NCI-H2196 (cell line): ENCODE results near the gene ILDR1.

Experiments used
- DNase-seq: peaks from one replicate; lab custom pipeline; 2025; ENCODE audit not compliant: unreplicated experiment; lab: John Stamatoyannopoulos, UW

Gene ILDR1

DNA sequence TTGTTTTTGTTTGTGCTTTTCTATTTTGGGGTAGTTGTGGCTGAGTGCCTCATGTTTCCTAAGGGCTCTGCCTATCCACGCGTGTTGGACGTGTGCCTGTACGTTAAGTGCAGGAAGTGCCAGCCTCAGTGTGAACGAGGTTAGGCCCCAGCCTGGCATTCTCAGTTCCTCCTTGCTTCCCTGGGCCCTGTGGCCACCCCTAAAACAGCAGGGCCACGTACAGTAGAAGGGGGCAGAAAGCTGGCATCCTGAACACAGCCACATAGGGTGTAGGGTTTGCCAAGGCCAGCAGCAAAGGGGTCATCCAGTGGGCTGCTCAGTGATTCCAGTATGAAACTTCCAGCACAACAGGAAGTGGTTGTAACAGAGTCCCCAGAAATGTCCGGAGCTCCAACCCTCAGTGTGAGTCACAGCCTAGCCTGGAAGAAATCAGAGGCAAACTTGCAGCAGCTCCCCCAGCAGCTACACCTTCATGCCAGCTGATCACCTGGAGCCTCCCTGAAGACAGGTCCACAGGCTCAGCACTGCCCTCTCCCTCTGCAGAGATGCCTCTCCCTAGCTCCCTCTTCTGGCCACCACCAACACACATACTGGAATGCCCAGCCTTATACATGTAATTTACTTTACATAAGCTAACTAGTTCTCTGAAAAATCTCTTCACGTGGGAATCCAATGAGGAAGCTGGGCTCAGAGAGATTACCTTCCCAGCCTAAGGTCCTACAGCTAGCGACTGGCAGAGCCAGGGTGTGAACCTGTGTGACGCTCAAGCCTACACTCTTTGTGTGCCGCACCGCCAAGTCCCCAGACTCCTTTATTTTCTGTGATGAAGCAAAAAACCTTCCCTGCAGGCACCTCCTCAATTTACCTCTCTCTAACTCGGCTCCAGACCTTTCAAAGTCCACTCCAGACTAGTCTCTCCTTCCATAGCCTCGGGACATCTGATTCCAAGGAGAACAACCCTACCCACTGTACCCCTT is 26.6 kb downstream of the ILDR1 start:
- DNase-seq: peak; percentile 52

DNA sequence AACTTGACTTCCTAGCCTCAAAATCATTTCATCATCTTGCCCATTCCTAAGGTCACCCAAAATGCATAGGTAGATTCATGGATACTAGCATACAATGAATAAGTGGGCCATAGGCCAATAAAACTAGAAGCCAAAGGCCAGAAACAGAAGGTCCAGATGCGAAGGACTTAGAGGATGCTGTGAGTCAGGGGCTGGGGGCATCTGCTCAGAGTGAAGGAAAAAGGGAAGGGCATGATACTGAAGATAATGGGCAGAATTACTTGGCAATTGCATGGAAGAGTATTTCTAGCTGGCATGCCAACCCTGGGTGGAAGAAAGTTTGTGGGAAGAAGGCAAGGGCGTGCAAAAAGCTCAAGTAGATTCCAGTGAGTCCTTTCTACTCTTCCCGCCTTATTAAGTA is 27.5 kb downstream of the ILDR1 start:
- no peak for DNase-seq

DNA sequence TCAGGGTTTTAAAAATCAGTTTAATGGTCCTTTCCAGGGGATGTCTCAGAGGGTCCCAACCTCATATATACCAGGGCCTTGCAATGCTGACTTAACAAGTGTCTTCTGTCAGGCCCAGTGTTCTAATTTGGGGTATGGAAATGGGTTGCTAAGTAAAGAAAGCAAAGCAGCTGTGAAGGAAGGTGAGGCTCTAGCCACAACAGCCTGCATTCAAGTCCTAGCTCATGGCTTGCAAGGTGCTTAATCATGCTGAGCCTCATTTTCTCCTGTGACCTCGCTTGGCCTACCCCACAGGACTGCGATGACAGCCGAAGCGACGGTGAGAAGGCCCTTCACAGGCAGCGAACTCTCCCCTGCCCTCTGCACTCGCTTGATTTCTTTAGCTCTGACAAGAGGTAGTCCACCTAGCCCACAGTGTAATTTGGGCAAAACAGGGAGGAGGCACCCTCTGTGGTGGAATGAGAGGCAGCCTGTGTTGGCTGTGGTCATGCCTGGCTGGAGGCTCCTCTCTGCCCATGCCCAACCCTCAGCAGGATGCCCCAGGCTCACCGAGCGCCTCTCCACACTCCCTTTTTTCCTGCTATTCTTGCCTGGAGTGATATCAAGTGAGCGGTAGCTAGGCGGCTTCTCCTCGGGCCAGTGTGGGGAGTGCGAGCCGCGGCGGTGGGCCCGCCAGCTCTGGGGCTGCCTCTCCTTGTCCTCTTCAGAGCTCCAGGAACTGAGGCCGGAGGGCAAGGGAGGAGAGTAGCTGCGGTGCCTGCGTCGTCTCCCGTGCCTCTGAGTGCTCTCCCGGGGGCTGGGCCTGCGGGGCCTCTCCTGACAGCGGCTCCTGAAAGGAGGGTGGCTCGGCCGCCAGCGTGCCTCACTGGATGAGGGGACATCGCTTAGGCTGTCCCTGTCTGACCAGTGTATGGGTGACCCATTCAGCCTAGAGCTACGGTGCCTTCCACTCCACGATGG is 29.2 kb downstream of the ILDR1 start:
- DNase-seq: no peak

DNA sequence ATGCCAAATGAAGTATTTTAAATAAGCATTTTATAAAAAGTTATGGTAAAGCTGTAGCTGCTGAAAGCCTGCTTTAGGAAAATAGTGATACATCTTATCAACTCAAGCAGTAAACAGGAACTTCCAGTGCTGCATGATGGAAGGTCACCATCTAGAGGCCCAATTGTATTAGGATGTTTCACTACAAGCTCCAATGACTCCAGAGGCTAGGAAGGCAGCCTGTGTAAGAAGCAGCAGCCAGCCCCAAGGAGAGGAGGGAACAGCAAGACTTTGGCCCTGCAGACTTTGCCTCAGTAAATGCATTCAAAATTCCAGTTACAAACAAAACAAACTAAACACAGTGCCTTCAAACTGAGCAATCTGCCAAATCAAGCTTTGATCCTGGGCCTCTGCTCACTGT is 32.1 kb downstream of the ILDR1 start:
- DNase-seq: no peak

DNA sequence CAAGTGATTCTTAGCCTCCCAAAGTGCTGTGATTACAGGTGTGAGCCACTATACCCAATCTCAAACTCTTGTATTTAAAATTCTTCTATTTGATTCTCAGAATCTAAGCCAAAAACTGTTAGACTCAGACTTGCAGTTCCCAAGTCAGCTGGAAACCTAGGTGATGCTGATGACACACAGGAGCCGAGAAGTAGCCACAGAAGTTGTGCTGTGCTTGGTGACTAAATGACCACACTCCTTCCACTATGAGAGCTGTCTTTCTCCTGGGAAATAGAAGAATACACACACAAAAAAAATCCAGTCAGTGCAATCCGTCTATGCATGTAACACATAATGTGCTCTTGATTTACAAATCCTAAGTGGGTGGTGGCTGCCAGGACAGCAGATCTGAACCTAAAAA is 33.9 kb downstream of the ILDR1 start:
- no peak for DNase-seq

DNA sequence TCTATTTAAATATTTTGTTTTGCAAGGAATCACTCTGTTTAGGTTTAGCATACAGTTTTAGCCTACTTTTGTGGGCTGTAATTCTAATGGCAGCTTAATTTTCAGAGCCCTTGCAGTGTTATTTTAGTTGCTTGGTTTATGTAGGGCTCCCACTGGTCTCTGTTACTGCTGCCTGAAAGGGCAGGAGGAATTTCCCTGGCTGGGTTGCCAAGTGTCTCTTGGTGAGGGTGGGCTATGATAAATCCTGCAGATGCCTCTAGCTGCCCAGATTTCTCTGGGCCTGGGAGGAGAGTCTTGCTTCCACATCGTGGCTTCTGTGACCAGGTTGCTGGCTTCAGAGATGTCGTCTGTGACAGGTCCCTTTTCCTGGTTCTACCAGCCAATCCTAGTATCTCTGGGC is 36.2 kb downstream of the ILDR1 start:
- DNase-seq: no peak

DNA sequence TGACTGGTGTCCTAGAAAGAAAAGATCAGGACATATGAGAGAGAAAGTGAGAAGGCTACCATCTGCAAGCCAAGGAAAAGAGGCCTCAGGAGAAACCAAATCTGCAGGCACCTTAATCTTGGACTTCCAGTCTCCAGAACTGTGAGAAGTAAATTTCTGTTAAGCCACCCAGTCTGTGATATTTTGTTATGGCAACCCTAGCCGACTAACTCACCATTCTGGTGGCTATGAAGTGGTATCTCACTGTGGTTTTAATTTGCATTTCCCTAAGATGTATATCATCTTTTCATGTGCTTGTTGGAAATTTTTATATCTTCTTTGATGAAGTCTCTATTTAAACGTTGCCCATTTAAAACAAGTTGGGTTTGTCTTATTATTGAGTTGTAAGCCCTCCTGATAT is 40.6 kb downstream of the ILDR1 start:
- DNase-seq: no peak

DNA sequence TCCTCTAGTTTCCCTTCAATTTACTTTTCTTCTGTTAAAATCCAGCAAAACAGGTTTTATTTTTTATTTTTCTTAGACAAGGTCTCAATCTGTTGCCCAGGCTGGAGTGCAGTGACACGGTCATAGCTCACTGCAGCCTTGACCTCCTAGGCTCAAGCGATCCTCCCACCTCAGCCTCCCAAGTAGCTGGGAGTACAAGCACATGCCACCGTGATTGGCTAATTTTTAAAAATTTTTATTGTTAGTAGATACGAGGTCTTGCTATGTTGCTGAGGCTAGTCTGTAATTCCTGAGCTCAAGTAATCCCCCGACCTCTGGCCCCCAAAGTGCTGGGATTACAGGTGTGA is 41.6 kb downstream of the ILDR1 start:
- DNase-seq: no peak

DNA sequence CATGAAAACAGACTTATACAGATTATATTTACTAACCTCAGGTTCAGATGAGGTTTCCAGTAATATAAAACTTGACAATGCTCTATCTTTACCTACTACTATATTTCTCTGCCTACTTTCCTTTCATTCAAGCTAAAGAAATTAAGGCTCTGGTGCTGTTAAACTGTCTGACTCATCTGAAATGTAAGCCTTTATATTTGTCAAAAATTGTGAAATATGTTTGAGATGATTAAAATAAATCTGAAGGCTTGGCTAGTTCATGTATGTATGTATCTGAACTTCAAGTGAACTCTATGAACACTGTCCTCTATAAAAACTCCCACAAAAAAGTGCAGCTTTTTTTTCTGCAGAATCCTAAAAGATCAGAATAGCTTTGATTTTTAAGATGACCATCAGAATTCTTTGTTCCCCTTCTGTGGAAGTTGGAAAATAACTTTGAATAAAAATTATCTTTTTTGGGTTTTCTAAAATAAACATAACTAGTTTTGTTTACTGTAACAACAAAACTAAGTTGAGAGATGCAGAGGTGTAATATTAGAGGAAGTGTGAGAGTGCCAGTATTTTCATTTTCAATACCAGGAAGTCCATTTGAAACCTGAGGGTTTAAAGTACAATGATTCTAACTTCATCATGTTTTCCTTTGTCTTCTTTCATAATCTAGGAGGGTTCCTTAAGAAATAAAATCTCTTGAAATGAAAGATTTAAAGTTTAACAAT is 42.2 kb downstream of the ILDR1 start:
- DNase-seq: no peak

DNA sequence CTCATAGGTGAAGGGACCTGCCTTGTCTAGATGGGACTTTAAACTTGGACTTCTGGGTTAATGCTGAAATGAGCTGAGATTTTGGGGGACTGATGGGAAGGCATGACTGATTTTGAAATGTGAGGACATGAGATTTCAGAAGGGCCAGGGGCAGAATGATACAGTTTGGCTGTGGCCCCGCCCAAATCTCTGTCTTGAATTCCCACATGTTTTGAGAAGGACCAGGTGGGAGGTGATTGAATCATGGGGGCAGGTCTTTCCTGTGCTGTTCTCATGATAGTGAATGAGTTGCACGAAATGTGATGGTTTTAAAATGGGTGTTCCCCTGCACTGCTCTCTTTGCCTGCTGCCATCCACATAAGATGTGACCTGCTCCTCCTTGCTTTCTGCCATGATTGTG is 42.8 kb downstream of the ILDR1 start:
- DNase-seq: no peak

DNA sequence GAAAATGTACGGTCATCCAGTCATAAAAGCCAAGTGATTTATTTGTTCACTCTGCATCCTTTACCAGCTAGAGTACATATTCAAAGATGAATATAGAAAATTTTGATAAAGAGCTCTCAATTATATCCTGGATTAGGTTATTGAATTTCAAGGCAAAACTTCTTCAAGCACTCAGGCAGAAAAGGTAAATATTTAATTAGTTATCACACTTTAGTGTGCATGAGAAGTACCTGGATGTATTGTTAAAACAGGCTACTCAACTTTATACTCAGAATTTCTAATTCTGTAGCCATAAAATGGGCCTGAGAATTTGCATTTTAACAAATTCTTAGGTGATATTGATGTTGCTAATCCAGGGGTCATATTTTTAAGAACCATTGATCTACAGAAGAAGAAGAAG is 45.3 kb downstream of the ILDR1 start:
- DNase-seq: no peak

DNA sequence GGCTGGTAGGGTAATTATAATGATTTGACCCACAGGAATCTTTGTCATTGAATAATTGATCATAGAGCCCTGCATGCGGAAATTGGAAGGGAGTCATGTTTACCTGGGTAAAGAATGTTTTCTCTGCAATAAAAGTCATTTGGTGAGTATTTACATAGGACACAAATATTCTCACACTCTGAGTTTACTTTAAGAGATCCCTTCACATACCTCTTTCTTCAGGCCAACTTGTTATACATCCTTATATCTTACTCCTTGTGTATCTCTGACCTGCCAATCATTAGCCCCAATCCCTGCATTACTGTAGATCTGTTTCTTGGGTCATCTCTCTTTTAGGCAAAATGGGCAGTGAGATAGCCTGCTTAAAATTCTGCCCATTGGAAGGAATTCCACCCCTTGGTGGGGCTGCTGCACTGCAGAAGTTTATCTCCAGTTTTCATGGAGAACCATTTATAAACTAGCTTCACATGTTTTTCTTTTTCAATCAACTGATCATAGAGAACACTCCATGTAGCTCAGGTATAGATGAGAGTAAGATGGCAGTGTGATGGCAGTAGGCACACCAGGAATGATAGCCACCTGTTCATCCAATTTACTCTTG is 46.2 kb downstream of the ILDR1 start:
- no peak for DNase-seq

DNA sequence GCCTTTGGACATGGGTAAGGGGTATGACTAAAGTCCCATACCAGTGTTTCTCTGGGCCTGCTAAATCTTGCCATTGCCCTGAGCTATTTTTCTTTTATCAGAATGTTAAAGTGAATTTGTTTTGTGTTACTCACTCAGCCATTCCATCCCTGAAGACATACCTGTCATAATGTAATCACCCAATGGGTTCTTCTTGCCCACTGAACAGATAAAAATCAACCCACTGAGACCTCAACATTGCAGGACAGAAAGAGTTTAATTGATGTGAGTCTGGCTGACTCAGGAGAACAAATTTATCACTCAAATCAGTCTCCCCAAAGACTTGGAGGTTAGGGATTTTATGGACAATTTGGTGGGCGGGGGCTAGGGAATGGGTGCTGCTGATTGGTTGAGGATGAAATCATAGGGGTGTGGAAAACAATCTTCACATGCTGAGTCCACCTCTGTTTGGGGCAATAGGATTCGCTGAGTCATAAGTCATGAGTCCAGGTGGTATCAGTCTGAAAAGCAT is 47.4 kb downstream of the ILDR1 start:
- DNase-seq: no peak

DNA sequence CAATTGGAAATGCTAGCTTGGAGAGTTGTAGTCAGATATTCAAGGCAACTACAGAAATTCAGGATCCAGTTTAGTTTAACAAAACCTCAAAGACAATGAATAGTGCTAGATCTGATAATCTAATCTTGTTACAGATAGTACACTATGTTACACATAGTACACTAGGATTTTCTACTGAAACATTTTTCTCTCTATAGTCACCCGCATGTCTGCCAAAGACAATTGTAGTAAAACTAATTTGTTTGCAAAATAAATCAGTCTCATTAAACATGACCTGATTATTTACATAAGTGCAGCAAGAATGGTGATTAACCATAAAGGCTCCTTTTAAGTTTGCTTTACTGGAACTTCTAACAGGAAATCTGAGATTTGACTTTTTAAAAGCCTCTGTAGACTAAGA is 52.0 kb downstream of the ILDR1 start:
- no peak for DNase-seq

DNA sequence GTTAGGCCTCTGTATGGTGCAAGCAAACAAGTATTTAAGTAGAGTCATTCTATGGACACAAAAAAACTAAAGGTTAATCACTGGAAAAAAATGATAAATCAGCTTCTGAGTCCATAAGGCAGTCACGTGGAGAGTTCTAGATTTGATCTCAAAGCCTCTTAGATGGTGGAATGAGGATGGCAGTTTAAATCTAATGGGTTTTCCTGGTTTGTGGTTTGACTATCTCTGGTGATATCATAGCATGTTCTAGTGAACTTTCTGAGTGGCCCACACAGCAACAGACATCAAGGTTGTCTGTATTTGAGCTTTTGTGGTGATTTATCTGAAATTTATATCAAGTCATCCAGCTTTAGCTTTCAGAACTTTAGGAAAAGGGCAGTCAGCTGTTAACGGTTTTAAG is 52.4 kb downstream of the ILDR1 start:
- DNase-seq: no peak

DNA sequence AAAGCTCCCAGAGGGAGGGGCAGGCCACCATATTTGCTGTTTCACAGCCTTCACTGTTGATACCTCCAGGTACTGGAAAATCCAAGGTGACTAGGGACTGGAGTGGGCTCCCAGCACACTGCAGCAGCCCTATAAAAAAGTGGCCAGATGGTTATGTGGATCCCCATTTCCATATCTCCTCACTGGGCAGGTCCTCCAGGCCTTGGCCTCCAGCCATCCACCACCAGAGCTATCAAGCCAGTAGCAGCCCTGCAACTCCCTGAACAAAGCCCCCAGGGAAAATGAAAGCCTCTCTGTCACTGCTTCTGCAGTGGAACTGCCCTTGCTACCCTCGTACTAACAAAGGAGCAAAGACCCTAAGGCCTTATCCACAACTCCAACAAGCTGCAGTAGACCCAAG is 58.4 kb downstream of the ILDR1 start:
- no peak for DNase-seq

DNA sequence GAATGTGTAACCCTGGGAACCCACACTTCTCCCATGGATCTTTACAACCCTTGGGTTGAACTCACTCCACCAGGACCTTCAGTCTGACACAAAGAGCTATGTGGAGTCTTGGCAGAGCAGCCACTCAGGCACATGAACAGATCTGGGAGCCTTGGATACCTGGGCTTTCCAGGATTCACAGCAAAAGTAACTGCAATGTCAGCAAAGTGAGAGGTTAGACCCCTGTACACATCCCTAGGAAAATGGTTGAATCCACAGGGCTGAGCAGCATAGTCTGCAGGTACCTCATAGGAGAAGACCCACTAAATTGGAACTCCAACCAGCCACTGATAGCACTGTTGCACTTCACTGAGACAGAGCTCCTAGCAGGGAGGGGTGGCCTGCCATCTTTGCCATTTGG is 59.6 kb downstream of the ILDR1 start:
- no peak for DNase-seq

DNA sequence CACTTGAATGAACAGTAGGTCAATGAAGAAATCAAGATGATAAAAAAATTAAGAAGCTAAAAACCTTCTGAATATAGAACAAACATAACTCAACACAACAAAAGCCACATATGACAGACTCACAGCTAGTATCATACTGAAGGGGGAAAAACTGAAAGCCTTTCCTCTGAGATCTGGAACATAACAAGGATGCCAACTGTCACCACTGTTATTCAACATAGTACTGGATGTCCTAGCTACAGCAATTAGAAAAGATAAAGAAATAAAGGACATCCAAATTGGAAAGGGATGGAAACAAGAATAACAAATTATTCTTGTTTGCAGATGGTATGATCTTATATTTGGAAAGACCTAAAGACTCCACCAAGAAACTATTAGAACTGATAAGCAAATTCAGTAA is 60.8 kb downstream of the ILDR1 start:
- no peak for DNase-seq

DNA sequence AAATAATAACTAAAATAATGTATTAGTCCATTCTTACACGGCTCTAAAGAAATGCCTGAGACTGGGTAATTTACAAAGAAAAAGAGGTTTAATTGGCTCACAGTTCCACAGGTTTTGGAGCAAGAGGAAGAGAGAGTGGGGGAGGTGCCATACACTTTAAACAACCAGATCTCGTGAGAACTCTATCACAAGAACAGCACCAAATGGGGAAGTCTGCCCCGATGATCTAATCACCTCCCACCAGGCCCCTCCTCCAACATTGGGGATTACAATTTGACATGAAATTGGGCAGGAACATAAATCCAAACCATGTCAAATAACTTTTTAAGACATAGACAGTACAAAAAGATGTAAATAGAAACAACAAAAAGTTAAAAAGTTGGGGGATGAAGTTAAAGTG is 63.2 kb downstream of the ILDR1 start:
- no peak for DNase-seq

DNA sequence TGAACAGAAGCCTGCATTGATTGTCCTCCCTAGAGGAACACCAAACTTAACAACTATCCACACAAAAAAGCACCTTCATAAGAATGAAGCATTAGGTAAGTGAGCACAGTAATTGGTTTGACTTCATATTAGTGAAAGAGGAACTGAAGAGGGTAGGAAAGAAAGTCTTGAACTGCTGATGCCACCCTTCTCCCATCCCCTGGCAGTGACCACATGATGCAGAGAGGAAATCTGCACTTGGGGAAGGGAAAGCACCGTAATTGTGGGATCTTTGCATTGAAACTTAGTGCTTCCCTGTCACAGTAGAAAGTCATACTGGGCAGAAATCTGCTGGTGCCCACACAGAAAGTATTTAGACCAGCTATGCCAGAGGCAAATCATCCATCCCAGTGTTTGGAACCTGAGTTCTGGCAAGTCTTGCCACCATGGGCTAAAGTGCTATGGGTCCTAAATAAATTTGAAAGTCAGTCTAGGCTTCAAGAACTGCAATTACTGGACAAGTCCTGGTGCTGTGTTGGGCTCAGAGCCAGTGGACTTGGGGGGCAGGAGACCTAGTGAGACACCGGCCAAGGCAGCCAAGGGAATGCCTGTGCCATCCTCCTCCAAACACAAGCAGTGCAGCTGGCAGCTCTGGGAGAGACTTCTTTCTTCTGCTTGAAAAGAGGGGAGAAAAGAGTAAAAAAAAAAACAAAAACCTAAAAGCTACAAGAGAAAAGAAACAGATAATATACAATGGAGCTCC is 64.2 kb downstream of the ILDR1 start:
- no peak for DNase-seq
